Activated CD4-positive, alpha-beta T cell treated with anti-CD3 and anti-CD28 coated beads, Interleukin-2, amount 50 U/mL, for 4 hours (primary cell): ENCODE data around the gene ZNF446.
"Not testable (repeated sequence)": the region's sequence is repeated elsewhere in the genome, so short reads cannot be mapped to it uniquely, and the experiment has no call there.

Experiments used
- DNase-seq, 2 experiments: peaks; one replicate each; pipeline ENCODE4 v3.0.0-alpha.2; 2020

Gene ZNF446

DNA sequence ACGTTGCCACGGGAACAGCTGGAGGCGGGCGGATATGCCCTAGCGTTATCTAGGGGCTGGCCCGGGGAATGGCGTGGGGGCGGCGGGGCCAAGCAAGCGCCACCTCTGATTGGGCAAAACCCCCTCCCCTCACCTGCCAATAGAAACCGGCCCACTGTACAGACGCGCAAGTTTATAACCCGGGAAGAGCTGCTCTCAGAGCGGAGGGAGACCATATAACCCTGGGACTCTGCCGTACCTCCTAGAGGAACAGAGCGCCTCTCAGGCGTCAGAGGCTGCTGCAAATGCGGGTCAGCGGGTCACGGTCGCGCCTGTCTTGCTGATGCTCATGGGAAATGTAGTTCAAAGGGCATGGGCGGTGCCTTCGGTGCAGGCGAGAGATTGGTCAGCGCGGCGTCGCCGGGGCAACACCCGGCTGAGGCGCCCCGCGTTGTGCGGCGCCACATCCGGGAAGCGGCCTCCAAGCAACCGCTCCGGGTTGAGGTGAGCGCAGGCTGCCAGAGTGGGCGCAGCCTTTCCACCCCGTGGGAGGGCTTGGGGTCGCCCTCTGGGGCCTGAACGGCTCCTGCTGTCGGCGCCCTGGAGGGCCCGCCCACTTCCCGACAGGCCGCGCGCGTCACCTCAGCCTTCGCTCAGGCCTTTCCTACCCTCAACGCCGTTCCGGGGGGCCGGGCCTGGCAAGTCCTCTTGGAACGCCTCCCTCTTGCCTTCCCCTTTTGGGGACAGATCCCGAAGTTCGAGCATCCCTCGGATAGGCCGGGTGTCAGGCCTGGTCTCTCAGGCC is at the start of gene ZNF446:
Gene ZNF446 (plus strand): TSS at position 639 of the 784 bp plus-strand sequence. CDS start 867 bp downstream, outside the sequence.
- DNase-seq = peak; percentile 92 to 93

DNA sequence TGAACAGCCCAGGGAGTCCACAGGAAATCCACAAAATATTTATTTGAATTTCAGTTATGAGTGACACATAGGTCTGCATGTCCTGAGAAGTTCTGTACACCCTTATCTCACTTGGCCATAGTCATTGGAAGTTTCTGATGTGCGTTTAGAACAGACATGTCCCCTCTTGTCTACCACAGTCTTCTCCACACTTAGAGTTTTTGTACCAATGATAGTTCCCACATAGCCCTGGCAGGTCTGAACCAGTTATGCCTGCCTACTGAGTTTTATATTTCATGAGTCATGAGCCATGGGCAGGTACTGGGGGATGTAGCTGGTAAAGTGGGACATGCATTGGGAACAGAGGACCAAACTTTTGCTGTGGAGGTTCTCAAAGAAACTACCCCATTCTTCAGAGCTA is 47.5 kb upstream of the ZNF446 start:
- DNase-seq = no peak

DNA sequence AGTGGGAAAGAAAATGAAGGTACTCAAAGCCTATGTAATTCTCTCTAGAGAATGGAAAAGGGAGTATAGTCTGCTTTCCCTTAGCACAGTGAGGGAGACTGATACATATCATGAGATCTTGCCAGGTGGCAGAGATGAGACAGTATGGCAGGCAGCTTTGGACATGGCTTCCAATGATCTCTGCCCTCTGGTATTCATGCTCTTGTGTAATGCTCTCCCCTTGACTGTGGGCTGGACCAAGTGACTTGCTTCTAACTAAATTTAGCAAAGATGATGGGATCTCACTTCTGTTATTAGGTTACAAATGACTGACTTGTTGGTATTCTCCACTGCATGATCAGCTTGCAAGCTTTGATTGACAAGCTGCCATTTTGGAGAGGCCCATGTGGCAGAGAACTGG is 46.4 kb upstream of the ZNF446 start:
- DNase-seq = no peak

DNA sequence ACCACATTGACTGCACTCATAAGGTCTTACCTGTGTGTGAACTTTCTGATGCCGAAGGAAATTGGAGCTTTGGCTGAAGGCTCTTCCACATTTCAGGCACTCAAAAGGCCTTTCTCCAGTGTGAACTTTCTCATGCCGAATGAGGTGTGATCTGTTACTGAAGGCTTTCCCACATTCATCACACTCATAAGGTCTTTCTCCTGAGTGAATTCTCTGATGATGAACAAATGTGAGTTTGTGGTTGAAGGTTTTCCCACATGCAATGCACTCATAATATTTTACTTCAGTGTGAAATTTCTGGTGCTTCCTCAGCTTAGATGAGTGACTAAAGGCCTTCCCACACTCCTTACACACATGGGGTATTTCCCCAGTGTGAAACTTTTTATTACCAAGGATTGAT is 41.9 kb upstream of the ZNF446 start:
- DNase-seq = no peak

DNA sequence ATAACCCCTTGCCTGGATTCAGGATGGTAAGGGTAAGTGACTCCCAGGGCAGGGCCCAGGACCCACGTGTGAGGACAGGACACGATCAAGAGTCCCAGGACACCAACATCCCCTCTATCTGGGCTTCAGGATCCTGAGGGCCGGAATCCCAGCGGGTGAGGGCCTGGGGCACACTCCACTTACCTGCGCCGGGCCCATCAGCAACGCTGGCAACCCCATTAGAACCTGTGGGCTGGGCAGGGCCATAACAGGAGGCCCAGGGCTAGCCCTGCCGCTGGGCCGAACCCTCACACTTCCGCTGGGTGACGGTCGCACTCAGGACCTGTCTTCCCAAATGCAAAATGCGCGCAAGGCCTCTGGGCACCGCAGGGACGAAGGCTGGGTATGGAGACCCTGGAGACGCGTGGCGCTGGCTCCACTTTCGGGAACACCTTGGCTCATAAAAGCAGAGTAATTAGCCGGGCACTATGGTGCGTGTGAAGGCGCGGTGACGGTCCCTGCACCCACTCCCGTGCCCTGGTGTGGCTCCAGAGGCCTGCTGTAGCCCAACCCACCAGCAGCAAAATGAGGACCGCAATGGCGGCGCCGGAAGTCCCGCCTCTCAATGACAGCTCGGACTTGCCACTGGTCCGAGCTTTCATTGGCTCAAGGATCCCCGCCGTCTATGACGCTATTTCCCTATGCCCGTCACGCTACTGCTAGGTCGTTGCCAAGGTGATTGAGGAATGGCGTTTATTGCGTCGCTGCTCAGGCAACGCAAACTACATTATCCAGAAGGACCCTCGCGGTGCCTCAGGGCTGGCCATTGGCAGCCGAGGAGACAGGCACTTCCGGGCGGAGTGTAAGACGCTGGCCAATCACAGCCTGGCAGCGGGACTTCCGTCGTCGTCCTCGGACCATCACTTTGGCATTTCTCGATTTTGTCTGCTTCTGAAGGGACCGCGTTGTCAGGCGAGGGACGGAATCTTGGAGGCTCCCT is 36.3 kb upstream of the ZNF446 start, which contains the start of gene ZNF132:
Gene ZNF132 (minus strand): TSS at position 578 of the 979 bp plus-strand sequence. CDS start 332 bp downstream, at position 246.
- peak; percentile 92 to 93 for DNase-seq

DNA sequence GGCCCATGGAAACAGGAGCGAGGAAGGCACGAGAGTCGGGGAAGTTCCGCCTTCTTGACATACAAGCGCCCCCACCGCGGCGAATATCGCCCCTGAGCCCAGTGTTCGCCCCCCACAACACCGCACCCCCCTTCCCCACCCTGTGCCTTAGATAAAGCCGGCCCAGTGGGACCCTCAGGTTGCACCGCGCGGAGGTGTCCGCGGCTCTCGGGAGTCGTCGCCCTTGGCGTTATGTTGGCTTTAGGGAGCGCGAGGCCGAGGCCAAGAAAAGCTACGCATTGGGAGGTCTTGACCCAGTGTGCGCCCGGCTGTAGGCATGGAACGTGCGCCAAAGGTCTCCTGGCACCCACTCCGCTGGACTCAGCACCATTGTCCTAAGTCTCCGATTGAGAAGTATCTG is 35.6 kb upstream of the ZNF446 start:
- no peak for DNase-seq

DNA sequence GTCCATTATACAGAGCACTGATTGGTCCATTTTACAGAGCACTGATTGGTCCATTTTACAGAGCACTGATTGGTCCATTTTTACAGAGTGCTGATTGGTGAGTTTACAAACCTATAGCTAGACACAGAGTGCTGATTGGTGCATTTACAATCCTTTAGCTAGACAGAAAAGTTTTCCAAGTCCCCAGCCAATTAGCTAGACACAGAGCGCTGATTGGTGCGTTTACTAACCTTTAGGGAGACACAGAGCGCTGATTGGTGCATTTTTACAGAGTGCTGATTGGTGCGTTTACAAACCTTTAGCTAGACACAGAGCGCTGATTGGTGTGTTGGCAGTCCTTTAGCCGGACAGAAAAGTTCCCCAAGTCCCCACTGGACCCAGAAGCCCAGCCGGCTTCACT is 33.2 kb upstream of the ZNF446 start:
- not testable (repeated sequence) for DNase-seq

DNA sequence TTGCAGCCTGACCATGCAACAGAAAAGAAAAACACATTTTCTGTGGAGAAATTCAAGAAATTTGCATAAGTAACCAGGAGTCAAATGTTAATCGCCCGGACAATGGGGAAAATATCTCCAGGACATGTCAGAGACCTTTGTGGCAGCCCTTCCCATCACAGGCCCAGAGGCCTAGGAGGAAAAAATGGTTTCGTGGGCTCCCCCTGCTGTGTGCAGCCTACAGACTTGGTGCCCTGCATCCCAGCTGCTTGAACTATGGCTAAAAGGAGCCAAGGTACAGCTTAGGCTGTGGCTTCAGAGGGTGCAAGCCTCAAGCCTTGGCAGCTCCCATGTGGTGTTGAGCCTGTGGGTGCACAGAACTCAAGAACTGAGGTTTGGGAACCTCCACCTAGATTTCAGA is 27.3 kb upstream of the ZNF446 start:
- not testable (repeated sequence) for DNase-seq

DNA sequence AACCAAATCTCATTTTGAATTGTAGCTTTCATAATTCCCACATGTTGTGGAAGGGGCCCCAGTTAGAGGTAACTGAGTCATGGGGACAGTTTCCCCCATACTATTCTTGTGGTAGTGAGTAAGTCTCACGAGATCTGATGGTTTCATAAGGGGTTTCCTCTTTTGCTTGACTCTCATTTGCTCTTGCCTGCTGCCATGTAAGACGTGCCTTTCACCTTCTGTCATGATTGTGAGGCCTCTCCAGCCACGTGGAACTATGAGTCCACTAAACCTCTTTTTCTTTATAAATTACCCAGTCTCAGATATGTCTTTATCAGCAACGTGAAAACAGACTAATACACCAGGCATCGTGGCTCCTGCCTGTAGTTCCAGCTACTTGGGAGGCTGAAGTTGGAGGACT is 26.2 kb upstream of the ZNF446 start:
- DNase-seq = not testable (repeated sequence)

DNA sequence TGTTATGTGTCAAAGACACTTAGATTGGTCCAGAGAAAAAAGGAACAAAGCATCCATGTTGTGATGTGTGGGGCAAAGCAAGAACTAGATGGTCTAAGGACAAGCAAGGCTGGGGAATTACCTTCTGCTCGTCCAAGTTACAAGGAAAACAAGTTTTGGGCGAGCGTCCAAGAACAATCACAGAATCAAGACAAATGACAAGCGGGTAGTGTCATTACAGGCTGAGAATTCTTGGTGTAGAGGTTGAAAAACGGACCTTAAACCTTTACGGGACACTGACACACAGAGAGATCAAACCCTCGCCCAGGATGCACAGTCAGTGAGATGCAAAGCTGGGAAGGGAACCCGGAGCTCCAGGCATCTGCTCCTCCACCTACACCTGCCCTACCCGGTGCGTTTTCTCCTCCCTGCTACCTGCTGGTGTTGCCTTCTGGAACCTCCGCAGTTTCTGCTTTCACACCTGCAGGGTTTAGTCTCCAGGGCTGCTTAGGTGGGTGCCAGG is 25.2 kb upstream of the ZNF446 start:
- no peak for DNase-seq

DNA sequence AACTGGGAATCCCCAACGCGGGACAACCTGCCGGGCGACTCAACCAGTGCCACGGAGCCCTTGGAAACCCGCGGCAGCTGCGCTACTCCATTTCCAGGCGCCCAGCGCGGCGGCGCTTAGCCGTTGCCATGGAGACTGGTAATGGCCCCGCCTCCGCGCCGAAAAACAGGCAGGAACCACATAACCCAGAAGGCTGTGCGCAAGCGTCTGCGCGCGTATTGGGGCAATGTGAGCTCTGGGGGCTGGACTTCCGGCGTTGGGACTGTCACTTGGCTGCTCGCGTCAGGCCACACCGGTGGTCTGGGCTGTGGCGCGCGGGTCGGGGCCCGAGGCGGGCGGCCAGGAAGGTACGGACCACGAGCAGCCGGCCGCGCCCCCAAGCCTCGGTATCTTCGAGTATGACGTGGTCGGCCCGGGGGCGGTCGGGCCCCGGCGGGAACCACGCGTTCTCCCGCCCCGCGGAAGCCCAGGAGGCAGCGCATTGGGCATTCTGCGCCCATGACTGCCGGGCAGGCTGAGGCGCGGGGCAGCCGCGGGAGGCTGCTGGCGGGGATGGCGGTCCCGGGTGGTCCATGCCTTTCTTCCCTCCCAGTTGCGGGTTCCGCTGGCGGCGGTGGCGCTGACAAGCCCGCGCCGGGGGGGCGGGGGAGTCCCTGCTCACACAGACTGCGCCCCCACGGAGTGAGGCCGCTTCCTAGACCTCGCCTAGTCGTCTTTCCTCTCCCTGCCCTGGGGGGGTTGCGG is 24.6 kb upstream of the ZNF446 start, which contains the start of gene ZNF324B:
Gene ZNF324B (plus strand): TSS at position 265 of the 744 bp plus-strand sequence. CDS start 2,080 bp downstream, outside the sequence.
- peak; percentile 95 for DNase-seq

DNA sequence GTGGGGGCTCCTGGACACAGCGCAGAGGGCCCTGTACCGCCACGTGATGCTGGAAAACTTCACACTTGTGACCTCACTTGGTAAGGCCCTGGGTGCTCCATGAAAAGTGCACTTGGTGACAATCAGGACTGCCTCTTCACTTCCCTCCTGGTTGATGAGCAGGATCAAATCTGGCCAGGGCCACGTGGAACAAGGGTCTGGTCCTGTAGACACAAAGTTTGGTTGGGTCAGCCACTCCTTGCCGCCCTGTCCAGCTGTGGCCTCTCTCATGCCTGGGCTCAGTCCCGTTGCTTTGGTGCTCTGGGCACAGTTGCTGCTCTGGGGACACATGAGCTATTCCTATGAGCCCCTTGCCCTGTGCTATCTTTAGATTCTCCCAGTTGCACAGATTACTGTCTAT is 22.4 kb upstream of the ZNF446 start:
- DNase-seq = no peak

DNA sequence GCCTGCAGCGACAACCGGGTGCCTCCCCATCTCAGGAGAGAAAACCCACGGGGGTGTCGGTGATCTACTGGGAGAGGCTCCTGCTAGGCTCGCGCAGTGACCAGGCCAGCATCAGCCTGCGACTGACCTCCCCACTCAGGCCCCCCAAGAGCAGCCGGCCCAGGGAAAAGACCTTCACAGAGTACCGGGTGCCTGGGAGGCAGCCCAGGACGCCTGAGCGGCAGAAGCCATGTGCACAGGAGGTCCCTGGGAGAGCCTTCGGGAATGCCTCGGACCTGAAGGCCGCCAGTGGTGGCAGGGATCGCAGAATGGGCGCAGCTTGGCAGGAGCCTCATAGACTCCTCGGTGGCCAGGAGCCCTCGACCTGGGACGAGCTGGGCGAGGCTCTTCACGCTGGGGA is 20.8 kb upstream of the ZNF446 start:
- DNase-seq = no peak

DNA sequence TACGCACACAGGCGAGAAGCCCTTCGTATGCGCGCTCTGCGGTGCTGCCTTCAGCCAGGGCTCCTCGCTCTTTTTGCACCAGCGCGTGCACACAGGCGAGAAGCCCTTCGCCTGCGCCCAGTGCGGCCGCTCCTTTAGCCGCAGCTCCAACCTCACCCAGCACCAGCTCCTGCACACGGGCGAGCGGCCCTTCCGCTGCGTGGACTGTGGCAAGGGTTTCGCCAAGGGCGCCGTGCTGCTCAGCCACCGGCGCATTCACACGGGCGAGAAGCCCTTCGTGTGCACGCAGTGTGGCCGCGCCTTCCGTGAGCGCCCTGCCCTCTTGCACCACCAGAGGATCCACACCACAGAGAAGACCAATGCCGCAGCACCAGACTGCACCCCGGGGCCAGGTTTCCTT is 20.0 kb upstream of the ZNF446 start:
- DNase-seq = no peak

DNA sequence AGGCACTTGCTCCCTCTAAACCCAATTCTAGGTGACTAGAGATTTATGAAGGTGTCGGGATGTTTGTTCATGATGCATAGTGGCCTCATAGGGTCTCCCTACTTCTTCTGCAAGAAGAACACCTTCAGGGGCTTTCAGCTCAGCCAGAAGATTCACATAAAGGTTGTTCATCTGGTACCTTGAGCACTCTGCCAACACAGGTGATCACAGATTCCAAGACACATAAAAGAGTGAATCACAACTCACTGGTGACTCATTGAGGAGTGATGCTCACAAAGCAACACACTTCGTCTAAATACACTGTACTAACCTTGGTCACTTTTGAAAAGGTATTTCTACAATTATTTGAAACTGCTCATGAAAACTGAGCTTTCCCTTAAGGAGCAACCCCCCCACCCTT is 16.1 kb upstream of the ZNF446 start:
- no peak for DNase-seq

DNA sequence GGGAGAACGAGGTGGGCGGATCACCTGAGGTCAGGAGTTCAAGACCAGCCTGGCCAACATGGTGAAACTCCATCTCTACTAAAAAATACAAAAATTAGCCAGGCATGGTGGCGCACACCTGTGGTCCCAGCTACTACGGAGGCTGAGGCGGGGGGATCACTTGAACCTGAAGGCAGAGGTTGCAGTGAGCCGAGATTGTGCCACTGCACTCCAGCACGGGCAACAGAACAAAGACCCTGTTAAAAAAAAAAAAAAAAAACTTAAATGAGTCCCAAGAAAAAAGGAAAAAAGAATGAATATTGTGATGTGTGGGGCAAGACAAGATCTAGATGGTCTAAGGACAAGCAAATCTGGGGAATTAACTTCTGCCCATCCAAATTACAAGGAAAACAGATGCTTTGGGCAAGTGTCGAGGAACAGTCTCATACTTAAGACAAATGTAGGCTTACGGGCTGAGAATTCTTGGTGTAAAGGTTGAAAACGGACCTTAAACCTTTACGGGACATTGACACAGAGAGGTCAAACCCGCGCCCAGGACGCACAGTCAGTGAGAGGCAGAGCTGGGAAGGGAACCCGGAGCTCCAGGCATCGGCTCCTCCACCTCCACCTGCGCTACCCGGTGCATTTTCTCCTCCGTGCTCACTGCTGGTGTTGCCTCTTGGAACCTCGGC is 9.9 kb upstream of the ZNF446 start:
- no peak for DNase-seq

DNA sequence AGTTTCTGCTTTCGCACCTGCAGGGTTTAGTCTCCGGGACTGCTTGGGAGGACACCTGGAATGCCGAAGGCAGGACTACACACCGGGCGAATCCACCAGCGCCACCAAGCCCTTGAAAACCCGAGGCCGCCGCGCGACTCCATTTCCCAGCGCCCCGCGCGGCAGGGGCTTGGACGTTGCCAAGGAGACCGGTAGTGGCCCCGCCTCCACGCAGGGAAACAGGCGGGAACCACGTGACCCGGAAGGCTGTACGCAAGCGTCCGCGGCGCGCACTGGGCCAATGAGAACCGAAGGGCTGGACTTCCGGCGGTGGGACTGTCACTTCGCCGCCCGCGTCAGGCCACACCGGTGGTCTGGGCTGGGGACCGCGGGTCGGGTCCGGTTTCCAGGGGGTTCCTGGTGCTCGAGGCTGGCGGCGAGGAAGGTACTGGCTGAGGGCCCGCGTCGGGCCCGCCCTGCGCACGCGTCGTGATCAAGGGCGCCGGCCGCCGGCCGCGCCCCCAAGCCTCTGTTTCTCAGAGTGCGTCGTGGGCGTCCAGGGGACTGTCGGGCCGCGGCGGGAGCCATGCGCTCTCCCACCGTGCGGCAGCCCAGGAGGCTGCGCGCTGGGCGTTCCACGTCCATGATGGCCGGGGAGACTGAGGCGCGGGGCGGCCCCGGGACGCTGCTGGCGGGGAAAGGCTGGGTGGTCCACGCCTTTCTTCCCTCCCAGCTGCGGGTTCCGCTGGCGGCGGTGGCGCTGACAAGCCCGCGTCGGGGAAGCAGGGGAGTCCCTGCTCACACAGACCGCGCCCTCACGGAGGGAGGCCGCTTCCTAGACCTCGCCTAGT is 9.2 kb upstream of the ZNF446 start, which contains the start of gene ZNF324:
Gene ZNF324 (plus strand): TSS at position 321 of the 830 bp plus-strand sequence. CDS start 2,106 bp downstream, outside the sequence.
- DNase-seq = peak; percentile 96 to 97

DNA sequence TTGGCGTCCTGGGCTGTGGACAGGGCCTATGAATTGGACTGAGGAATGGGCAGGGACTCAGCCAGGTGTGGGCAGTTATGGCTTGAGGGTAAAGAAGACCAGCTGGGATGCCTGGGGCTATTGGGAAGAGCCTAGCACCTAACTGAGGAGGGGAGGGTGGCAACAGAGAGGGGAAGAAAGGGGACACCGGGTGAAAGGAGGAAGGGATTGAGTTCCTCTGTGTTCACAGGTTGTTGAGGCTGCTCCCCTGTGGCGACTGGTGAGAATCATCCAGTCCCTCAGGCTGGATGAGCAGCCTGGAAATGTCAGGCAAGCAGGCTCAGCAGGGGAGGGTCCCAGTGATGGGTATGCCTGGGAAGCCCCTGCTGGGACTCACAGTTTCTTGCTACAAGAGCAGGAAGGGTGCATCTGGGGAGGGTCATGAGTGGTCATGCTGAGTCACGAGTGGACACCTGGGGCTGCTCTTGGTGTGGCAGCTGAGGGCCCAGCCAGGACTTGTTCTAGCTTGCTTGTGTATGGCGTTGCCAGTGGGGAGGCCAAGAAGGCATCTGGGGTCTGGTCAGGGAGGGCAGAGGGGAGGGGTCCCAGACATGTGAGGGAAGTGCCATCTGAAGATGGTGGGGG is 7.8 kb upstream of the ZNF446 start:
- no peak for DNase-seq

DNA sequence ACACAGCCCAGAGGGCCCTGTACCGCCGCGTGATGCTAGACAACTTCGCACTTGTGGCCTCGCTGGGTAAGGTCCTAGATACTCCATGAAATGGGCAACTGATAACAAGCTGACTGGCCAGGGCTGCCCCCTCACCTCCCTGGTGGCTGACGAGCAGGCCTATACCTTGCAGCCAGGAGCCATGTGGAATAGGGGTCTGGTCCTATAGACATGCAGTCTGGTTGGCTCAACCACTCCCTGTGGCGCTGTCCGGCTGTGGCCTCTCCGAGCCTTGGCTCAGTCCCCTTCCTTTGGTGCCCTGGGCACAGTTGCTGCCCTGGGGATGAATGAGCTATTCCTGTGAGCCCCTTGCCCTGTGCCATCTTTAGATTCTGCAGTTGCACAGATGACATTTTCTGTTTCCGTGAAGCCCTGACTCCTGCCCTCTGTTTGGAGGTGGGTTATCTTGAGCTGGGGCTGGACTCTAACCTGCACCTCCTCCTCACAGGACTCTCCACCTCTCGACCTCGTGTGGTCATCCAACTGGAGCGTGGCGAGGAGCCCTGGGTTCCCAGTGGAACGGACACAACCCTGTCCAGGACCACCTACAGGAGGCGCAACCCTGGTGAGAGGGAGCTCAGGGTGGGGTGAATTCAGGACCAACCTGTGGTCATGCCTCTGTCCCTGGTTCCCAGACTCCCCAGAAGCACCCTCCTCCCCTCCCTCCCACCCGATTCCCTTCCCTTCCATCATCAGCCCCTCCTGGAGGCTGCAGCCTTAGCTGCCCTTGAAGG is 6.7 kb upstream of the ZNF446 start:
- no peak for DNase-seq
